HepG2 (cell line): ENCODE measurements around the gene SNX15. TPM values are rescaled to one million over a fixed set of nuclear protein-coding genes. Genes with fewer than 3 reads are reported as not detected.

Source experiments
- ATAC-seq: fragments of 200-7000 bp; cut with Tn5 transposase; 3 replicates; pipeline ENCODE4 v1.9.1; 2020; ENCODE audit warnings: mild to moderate bottlenecking, moderate library complexity
- BruUV-seq: library from RNA; stranded (reverse); fragments of 400-500 nt; replicated peaks from 2 replicates; lab custom pipeline; 2021; lab: Mats Ljungman, UMichigan
- CTCF ChIA-PET: fragments of 300-600 bp; formaldehyde crosslinking; extraction: SDS; loops from one replicate; lab custom pipeline; 2021; ENCODE audit warnings: low total read pairs, inconsistent platforms, low intra/inter-chr PET ratio; lab: Yijun Ruan, JAX
- POLR2A ChIA-PET: fragments of 350-600 bp; sonication (Branson Sonifier 250); formaldehyde crosslinking; loops from one replicate; lab custom pipeline; 2020; ENCODE audit warnings: antibody characterized with exemption, inconsistent platforms; lab: Yijun Ruan, JAX
- DNase-seq: peaks from one replicate; pipeline ENCODE4 v3.0.0-alpha.2; 2015; ENCODE audit warnings: low spot score
- FAIRE-seq: peaks from 3 replicates; lab custom pipeline; 2011; peaks lifted over from hg19 to GRCh38; lab: Jason Lieb, UNC
- H2AFZ ChIP-seq: one replicate; pipeline ENCODE4 v1.6.1; 2011; ENCODE audit warnings: low read length, inconsistent platforms
- H3K27ac ChIP-seq: fragments of 300-600 bp; 3 replicates; pipeline ENCODE4 v1.8.0; 2011; ENCODE audit warnings: mixed run types, mild to moderate bottlenecking, mixed read lengths, low read length, inconsistent platforms; ENCODE audit not compliant: insufficient read depth; ENCODE audit errors: extremely low read length
- H3K27me3 ChIP-seq, 2 experiments: fragments of 200-600 bp in 1 of 2; 2 replicates in 1 of 2; 3 replicates in 1 of 2; pipeline versions ENCODE4 v1.6.0 to v1.8.0; 2011; ENCODE audit warnings: low read length in 2 of 2, mild to moderate bottlenecking in 2 of 2, moderate library complexity in 2 of 2, inconsistent platforms in 1 of 2; ENCODE audit not compliant: insufficient read depth in 2 of 2, control insufficient read depth in 1 of 2
- H3K36me3 ChIP-seq, 2 experiments: fragments of 200-600 bp in 1 of 2; replicated peaks in 1 of 2; 2 replicates in 1 of 2; 3 replicates in 1 of 2; pipeline versions ENCODE4 v1.5.1 to v1.8.0; 2011; ENCODE audit warnings: low read length in 2 of 2, inconsistent platforms in 1 of 2; ENCODE audit not compliant: insufficient read depth in 2 of 2, control insufficient read depth in 1 of 2
- H3K4me1 ChIP-seq: 2 replicates; pipeline ENCODE4 v1.5.1; 2012; ENCODE audit warnings: low read length, inconsistent platforms; ENCODE audit not compliant: insufficient read depth
- H3K4me2 ChIP-seq: 2 replicates; pipeline ENCODE4 v1.6.0; 2011; ENCODE audit warnings: low read depth, low read length, inconsistent platforms
- H3K4me3 ChIP-seq, 3 experiments: fragments of 200-600 bp in 1 of 3; sonication (generic), shearing (Covaris generic) in 1 of 3; replicated peaks in 1 of 3; 2 replicates each; pipeline ENCODE4 v1.5.1; 2011 to 2016; ENCODE audit warnings: low read length in 3 of 3, inconsistent platforms in 2 of 3, low read depth in 2 of 3, mild to moderate bottlenecking in 2 of 3, control low read depth in 1 of 3, mixed read lengths in 1 of 3; ENCODE audit not compliant: insufficient read depth in 1 of 3
- H3K79me2 ChIP-seq: one replicate; pipeline ENCODE4 v1.6.1; 2011; ENCODE audit warnings: low read length, inconsistent platforms; ENCODE audit not compliant: insufficient read depth
- H3K9ac ChIP-seq: 2 replicates; pipeline ENCODE4 v1.6.0; 2011; ENCODE audit warnings: mild to moderate bottlenecking, low read depth, low read length, inconsistent platforms; ENCODE audit not compliant: insufficient read depth
- H3K9me3 ChIP-seq: 2 replicates; pipeline ENCODE4 v1.5.1; 2012; ENCODE audit warnings: mild to moderate bottlenecking, low read length
- H4K20me1 ChIP-seq: 2 replicates; pipeline ENCODE4 v1.6.0; 2011; ENCODE audit warnings: inconsistent platforms, mild to moderate bottlenecking, low read length, moderate library complexity; ENCODE audit not compliant: insufficient read depth
- CBX1 ChIP-seq: IDR thresholded peaks from one replicate; pipeline ENCODE4 v1.6.1; 2016; ENCODE audit warnings: antibody characterized with exemption, low read depth
- CEBPG ChIP-seq: IDR thresholded peaks from 2 replicates; pipeline ENCODE4 v1.6.1; 2016
- FOXP1 ChIP-seq, 2 experiments: fragments of 450-650 bp in 1 of 2; IDR thresholded peaks; 2 replicates each; pipeline ENCODE4 v1.6.1; 2017 to 2018; ENCODE audit warnings: antibody characterized with exemption in 1 of 2
- HIVEP1 ChIP-seq: sonication (generic); formaldehyde crosslinking; IDR thresholded peaks from 2 replicates; pipeline ENCODE4 v1.4.0; 2020; ENCODE audit warnings: mild to moderate bottlenecking, missing genetic modification reagents
- HOXA3 ChIP-seq: sonication (generic); formaldehyde crosslinking; IDR thresholded peaks from 2 replicates; pipeline ENCODE4 v1.5.0; 2020; ENCODE audit warnings: missing genetic modification reagents
- MED13 ChIP-seq: sonication (generic); formaldehyde crosslinking; IDR thresholded peaks from 2 replicates; pipeline ENCODE4 v1.5.0; 2020; ENCODE audit warnings: missing genetic modification reagents
- NR1H2 ChIP-seq: sonication (generic); formaldehyde crosslinking; IDR thresholded peaks from 2 replicates; pipeline ENCODE4 v1.8.1; 2022; ENCODE audit warnings: low read depth, missing genetic modification reagents, borderline replicate concordance
- SALL1 ChIP-seq: sonication (generic); formaldehyde crosslinking; IDR thresholded peaks from 2 replicates; pipeline ENCODE4 v1.8.0; 2022; ENCODE audit warnings: mild to moderate bottlenecking, missing genetic modification reagents
- ZNF567 ChIP-seq: sonication (generic); formaldehyde crosslinking; IDR thresholded peaks from 2 replicates; pipeline ENCODE4 v1.8.1; 2023; ENCODE audit warnings: mild to moderate bottlenecking, missing genetic modification reagents, borderline replicate concordance
- ZNF614 ChIP-seq: IDR thresholded peaks from 2 replicates; pipeline ENCODE4 v1.6.1; 2018; ENCODE audit warnings: missing biosample characterization, missing genetic modification reagents, inconsistent platforms, borderline replicate concordance
- ZNF652 ChIP-seq: IDR thresholded peaks from 2 replicates; pipeline ENCODE4 v1.6.1; 2016; ENCODE audit warnings: low read depth, borderline replicate concordance
- ZNF790 ChIP-seq: sonication (generic); formaldehyde crosslinking; IDR thresholded peaks from 2 replicates; pipeline ENCODE4 v1.8.0; 2022; ENCODE audit warnings: missing genetic modification reagents, mild to moderate bottlenecking, borderline replicate concordance
- ZNF839 ChIP-seq: sonication (generic); formaldehyde crosslinking; IDR thresholded peaks from 2 replicates; pipeline ENCODE4 v1.4.0; 2020; ENCODE audit warnings: missing genetic modification reagents, mild to moderate bottlenecking, borderline replicate concordance
- WGBS: methylation state at CpG from one replicate; pipeline ENCODE4 v1.1.6; 2017; ENCODE audit warnings: low lambda C conversion rate; 5-methylcytosine and 5-hydroxymethylcytosine counted together
- in situ Hi-C: cut with HindIII; loops from 2 replicates; pipeline ENCODE4 v1.10.0; 2017; ENCODE audit warnings: low pct_unique_long_range_greater_than_20kb; ENCODE audit not compliant: extremely low pct_ligation_motif_present
- intact Hi-C: fragments of 100-400 bp; cut with micrococcal nuclease; formaldehyde crosslinking; loops from one replicate; pipeline ENCODE4 v1.10.0; 2022; ENCODE audit not compliant: unreplicated experiment
- polyA plus RNA-seq, 8 experiments: library from polyadenylated mRNA; depleted of rRNA in 3 of 8; stranded (reverse) in 7 of 8; unstranded in 1 of 8; fragments of >200 nt; fragmentation: Illumina TruSeq in 4 of 8; extraction: Trizol in 4 of 8; gene quantifications; 2 replicates each; pipeline versions ENCODE4 v1.2.1 to v1.2.3, GENCODE V29; 2011 to 2016; ENCODE audit warnings: low read depth in 4 of 8, missing spikeins in 1 of 8, mixed read lengths in 1 of 8; ENCODE audit not compliant: insufficient read depth in 1 of 8
- total RNA-seq, 5 experiments: library from RNA; depleted of rRNA; stranded (reverse); fragments of >200 nt; fragmentation: Illumina TruSeq; extraction: Trizol; gene quantifications; 2 replicates each; pipeline ENCODE4 v1.2.3, GENCODE V29; 2016; ENCODE audit warnings: low read depth in 1 of 5
- TF ChIP-seq, protein P1 (sequence below): IDR thresholded peaks from 2 replicates; pipeline ENCODE4 v1.6.1; 2016; ENCODE audit warnings: missing genetic modification reagents, missing compliant biosample characterization
- TF ChIP-seq, protein P2 (sequence below): sonication (generic); formaldehyde crosslinking; IDR thresholded peaks from 2 replicates; pipeline ENCODE4 v1.4.0; 2020; ENCODE audit warnings: low read depth, mild to moderate bottlenecking, missing genetic modification reagents
- TF ChIP-seq, protein P3 (sequence below): sonication (generic); formaldehyde crosslinking; IDR thresholded peaks from 2 replicates; pipeline ENCODE4 v1.9.0; 2022; ENCODE audit warnings: missing genetic modification reagents, mild to moderate bottlenecking, borderline replicate concordance
- TF ChIP-seq, protein P4 (sequence below): sonication (generic); formaldehyde crosslinking; IDR thresholded peaks from 2 replicates; pipeline ENCODE4 v1.5.0; 2020; ENCODE audit warnings: mild to moderate bottlenecking, missing genetic modification reagents

SNX15 gene
- total and polyA plus RNA-seq, 2 of the 13 experiments (the other 11 are each of a cell fraction or from before 2014, with no cell fraction given), result 19.1 to 22.6 TPM

DNA sequence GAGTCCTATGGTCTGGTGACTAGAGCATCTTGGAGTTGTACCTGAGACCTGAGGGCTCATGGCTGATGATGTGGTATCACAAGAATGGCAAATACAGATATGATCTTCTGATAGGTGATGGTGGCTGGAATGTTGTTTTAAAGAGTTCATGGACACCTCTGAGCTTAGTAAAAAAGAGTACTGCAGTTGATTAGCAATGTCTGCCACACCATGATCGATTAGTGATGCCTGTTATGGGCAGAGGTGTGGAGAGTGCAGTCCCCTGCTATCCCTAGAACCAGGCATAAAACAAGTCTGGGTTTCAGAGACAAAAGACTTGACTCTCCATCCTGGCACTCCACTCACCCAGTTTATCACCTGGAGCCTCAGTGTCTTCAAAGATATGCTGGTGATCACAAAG is 29.1 kb upstream of the SNX15 start (continued):
- TF ChIP-seq ZNF839, result no peak
- TF ChIP-seq ZNF652, result peak; percentile 23; the same call in 1 of the 2 replicates
- peak; percentile 53; the same call in 1 of the 2 replicates for TF ChIP-seq ZNF614 (CRISPR knock-in tag)

DNA sequence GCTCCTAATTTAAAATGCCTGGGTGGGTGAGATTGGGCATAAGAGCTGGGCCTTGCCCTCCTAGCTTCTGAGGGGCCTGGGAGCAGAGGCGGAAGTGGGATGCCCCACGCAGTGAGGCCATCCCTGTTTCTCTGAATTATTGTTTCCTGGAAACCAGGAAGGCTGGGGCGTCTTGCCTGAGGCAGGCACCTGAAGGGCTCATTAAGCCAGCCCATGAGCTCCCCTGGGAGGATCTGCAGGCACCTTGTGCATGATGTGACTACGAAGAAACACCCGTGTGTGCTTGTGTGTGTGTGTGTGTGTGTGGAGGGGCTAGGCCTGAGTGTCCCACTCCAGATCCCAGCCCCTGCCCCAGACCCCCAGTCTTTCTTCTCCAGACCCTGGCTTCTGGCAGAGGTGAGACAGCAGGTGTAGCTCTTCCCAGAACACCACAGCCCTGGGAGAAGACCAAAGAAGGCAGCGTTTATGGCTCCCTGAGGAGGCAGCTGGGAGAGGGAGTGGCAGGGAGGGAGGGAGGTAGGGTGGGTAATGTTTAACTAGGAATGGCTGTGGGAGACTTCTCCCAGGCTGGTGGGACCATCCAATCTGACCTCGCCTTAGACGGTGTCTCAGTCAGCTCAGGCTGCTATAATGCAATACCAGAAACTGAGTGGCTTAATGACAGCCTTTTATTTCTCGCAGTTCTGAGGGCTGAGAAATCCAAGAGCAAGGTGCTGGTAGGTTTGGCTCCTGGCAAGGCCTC is 28.4 kb upstream of the SNX15 start:
- H3K27ac ChIP-seq, result peak overlapping the region; percentile 53
- H3K9me3 ChIP-seq, result no peaks in the 10 kb centered on the region
- peak overlapping the region; percentile 99 for H3K4me2 ChIP-seq
- H3K4me1 ChIP-seq, result peaks cover 71% of the 10 kb centered on the region
- H3K9ac ChIP-seq, result peak overlapping the region; percentile 58
- ChIA-PET CTCF (interaction anchor here (1.1 kb wide), 1 partner anchor 15 kb away, joined by 3 read pairs; the partner anchor contains the start of gene ARL2), POLR2A (interaction anchor here (0.5 to 4.0 kb wide), 31 partner anchors 8 to 220 kb away, joined by 3 to 42 read pairs (median 4); partner anchors contain the start of genes ARL2, CDC42BPG, GPHA2 and MEN1)
- intact Hi-C loops, result loop anchor here (5.0 kb wide), 1 partner anchor 152 kb away; no protein-coding TSS in a partner anchor
- H3K36me3 ChIP-seq, result no peaks in the 10 kb centered on the region
- H2AFZ ChIP-seq, result no peak overlapping the region
- peak overlapping the region; percentile 59 to 73 (median 61) for H3K4me3 ChIP-seq
- no TSS peak for BruUV-seq
- no peaks in the 10 kb centered on the region; a peak in 1 of 5 replicates for H3K27me3 ChIP-seq
- in situ Hi-C loops, result no loop called here
- peak; percentile 80 for ATAC-seq
- DNase-seq, result peak; percentile 63
- H4K20me1 ChIP-seq, result no peaks in the 10 kb centered on the region
- 0% methylated on average over 1 of the region's 9 CpGs for WGBS
- FAIRE-seq, result peak; percentile 89
- H3K79me2 ChIP-seq, result no peaks in the 10 kb centered on the region
- TF ChIP-seq MED13 (CRISPR knock-in tag), result no peak
- TF ChIP-seq, protein P1, sequence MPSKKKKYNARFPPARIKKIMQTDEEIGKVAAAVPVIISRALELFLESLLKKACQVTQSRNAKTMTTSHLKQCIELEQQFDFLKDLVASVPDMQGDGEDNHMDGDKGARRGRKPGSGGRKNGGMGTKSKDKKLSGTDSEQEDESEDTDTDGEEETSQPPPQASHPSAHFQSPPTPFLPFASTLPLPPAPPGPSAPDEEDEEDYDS (CRISPR knock-in tag), result peak; percentile 45; the same call in 1 of the 2 replicates
- no peak for TF ChIP-seq CBX1
- TF ChIP-seq, protein P2, sequence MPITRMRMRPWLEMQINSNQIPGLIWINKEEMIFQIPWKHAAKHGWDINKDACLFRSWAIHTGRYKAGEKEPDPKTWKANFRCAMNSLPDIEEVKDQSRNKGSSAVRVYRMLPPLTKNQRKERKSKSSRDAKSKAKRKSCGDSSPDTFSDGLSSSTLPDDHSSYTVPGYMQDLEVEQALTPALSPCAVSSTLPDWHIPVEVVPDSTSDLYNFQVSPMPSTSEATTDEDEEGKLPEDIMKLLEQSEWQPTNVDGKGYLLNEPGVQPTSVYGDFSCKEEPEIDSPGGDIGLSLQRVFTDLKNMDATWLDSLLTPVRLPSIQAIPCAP (CRISPR knock-in tag), result no peak
- peak; percentile 38; the same call in 1 of the 2 replicates for TF ChIP-seq CEBPG (CRISPR knock-in tag)
- TF ChIP-seq NR1H2 (CRISPR knock-in tag), result no peak
- TF ChIP-seq HOXA3 (CRISPR knock-in tag), result 0 out of 2 replicates have a peak, but pooled peaks have one; percentile 18
- no peak for TF ChIP-seq FOXP1 (IDR thresholded peaks at IDR 0.05)
- TF ChIP-seq FOXP1 (CRISPR knock-in tag; IDR thresholded peaks at IDR 0.05), result 0 out of 2 replicates have a peak, but pooled peaks have one; percentile 5
- TF ChIP-seq HIVEP1 (CRISPR knock-in tag), result 0 out of 2 replicates have a peak, but pooled peaks have one; percentile 31
- TF ChIP-seq ZNF790 (CRISPR knock-in tag), result no peak
- TF ChIP-seq, protein P3, sequence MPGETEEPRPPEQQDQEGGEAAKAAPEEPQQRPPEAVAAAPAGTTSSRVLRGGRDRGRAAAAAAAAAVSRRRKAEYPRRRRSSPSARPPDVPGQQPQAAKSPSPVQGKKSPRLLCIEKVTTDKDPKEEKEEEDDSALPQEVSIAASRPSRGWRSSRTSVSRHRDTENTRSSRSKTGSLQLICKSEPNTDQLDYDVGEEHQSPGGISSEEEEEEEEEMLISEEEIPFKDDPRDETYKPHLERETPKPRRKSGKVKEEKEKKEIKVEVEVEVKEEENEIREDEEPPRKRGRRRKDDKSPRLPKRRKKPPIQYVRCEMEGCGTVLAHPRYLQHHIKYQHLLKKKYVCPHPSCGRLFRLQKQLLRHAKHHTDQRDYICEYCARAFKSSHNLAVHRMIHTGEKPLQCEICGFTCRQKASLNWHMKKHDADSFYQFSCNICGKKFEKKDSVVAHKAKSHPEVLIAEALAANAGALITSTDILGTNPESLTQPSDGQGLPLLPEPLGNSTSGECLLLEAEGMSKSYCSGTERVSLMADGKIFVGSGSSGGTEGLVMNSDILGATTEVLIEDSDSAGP (CRISPR knock-in tag), result peak; percentile 62; the same call in 1 of the 2 replicates
- TF ChIP-seq SALL1 (CRISPR knock-in tag), result peak; percentile 38; the same call in 1 of the 2 replicates
- no peak for TF ChIP-seq ZNF567 (CRISPR knock-in tag)
- TF ChIP-seq, protein P4, sequence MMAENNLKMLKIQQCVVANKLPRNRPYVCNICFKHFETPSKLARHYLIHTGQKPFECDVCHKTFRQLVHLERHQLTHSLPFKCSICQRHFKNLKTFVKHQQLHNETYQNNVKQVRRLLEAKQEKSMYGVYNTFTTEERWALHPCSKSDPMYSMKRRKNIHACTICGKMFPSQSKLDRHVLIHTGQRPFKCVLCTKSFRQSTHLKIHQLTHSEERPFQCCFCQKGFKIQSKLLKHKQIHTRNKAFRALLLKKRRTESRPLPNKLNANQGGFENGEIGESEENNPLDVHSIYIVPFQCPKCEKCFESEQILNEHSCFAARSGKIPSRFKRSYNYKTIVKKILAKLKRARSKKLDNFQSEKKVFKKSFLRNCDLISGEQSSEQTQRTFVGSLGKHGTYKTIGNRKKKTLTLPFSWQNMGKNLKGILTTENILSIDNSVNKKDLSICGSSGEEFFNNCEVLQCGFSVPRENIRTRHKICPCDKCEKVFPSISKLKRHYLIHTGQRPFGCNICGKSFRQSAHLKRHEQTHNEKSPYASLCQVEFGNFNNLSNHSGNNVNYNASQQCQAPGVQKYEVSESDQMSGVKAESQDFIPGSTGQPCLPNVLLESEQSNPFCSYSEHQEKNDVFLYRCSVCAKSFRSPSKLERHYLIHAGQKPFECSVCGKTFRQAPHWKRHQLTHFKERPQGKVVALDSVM (CRISPR knock-in tag), result peak; percentile 49
